ENCODE results near the gene KBTBD8.

KBTBD8 gene

GRCh38 chr3:67033079-67033478, 35.0 kb downstream of the KBTBD8 start:
- in situ Hi-C loops (cut with HindIII; ENCODE audit: low sequenced_read_pairs), result no loop called here

GRCh38 chr3:67034371-67034770, 36.3 kb downstream of the KBTBD8 start:
- in situ Hi-C loops (cut with HindIII; ENCODE audit: low sequenced_read_pairs), result no loop called here

- in situ Hi-C loops (cut with HindIII; ENCODE audit: low sequenced_read_pairs), result no loop called here
Measured at GRCh38 chr3:67037615-67038014, 39.5 kb downstream of the KBTBD8 start.

GRCh38 chr3:67044295-67044694, 46.2 kb downstream of the KBTBD8 start:
- in situ Hi-C loops (cut with HindIII; ENCODE audit: low sequenced_read_pairs), result no loop called here

DNA sequence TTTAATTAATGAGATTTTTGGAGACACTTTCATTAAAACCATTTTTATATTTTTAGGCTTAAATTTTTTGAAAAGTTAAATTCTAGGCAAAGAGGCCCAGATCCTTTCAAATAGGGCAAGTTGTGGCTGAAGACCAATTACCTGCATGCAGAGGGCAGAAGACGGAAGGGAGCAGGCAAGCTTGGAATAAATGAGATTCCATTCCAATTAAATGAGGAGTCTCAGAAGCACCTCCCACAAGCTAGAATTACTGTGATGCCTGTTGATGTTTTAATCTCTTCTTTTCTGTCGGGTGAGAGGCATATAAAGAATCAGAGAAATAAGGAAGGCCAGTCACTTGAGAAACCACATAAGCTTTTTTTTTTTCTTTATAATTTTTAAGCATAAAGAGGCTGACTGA, 46.8 kb downstream of the KBTBD8 start:
- in situ Hi-C loops (cut with HindIII; ENCODE audit: low sequenced_read_pairs), result no loop called here

DNA sequence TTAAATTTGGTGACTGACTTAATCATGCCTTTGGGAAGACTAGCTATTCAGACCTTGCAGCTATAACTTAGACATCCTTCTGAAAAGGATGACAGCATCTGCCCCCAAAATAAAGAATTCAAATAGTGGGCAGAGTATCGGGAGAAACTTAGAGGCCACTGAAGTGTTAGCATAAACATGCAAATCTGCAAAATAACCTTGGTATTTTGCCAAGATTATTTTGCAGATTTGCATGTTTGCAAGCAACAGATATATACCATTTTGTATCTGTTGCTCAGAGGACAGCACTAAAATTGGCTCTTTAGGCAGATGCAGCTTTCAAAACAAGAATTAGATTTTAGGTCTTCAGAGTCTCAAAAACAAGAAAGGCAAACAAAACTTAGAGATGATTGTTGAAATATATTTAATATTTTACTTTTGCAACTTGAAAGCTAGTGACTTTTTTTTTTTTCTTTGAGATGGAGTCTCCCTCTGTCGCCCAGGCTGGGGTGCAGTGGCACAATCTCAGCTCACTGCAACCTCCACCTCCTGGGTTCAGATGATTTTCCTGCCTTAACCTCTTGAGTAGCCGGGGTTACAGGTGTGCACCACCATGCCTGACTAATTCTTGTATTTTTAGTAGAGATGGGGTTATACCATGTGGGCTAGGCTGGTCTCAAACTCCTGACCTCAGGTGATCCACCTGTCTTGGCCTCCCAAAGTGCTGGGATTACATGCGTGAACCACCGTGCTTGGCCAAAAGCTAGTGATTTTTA, 47.8 kb downstream of the KBTBD8 start:
- in situ Hi-C loops (cut with HindIII; ENCODE audit: low sequenced_read_pairs), result no loop called here

DNA sequence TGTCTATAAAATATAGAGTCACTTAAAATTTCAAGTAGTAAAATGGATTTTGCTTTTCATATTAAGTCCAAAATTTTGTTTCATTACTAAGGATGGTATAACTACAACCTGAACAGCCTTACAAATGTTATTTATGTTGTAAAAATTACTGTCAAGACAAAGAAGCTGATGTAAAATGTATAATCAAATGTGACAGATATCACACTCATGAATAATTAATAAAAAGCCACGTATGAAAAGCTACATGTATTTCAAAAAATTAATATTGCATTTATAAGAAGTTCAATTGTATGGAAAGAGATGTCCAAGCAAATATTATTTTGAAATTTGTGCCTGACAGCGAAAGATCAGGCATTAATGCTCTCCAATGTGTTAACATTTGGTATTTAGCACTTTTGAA, 48.9 kb downstream of the KBTBD8 start:
- in situ Hi-C loops (cut with HindIII; ENCODE audit: low sequenced_read_pairs), result no loop called here

GRCh38 chr3:67048067-67048714, 50.1 kb downstream of the KBTBD8 start:
- in situ Hi-C loops (cut with HindIII; ENCODE audit: low sequenced_read_pairs), result no loop called here

GRCh38 chr3:67048715-67049074, 50.6 kb downstream of the KBTBD8 start:
- in situ Hi-C loops (cut with HindIII; ENCODE audit: low sequenced_read_pairs), result no loop called here

GRCh38 chr3:67059443-67059842, 61.3 kb downstream of the KBTBD8 start:
- in situ Hi-C loops (cut with HindIII; ENCODE audit: low sequenced_read_pairs), result no loop called here
